Caki2 (cell line): ENCODE results near the gene CLOCK. TPM values are rescaled to one million over a fixed set of nuclear protein-coding genes. Genes with fewer than 3 reads are reported as not detected.

Experiments used
- DNase-seq: peaks from one replicate; pipeline ENCODE4 v3.0.0-alpha.2; 2015; ENCODE audit warnings: low read depth
- in situ Hi-C: cut with HindIII; loops from 2 replicates; pipeline ENCODE4 v1.10.0; 2016; ENCODE audit warnings: low sequenced_read_pairs, low pct_unique_long_range_greater_than_20kb, mixed read lengths
- total RNA-seq: library from RNA; depleted of rRNA; stranded (reverse); fragments of >200 nt; shearing (Covaris generic); gene quantifications from 2 replicates; pipeline ENCODE4 v1.2.3, GENCODE V29; 2014; ENCODE audit warnings: low replicate concordance

The CLOCK gene
- total RNA-seq, 1 experiment from 2014 or later: 25.0 TPM

DNA sequence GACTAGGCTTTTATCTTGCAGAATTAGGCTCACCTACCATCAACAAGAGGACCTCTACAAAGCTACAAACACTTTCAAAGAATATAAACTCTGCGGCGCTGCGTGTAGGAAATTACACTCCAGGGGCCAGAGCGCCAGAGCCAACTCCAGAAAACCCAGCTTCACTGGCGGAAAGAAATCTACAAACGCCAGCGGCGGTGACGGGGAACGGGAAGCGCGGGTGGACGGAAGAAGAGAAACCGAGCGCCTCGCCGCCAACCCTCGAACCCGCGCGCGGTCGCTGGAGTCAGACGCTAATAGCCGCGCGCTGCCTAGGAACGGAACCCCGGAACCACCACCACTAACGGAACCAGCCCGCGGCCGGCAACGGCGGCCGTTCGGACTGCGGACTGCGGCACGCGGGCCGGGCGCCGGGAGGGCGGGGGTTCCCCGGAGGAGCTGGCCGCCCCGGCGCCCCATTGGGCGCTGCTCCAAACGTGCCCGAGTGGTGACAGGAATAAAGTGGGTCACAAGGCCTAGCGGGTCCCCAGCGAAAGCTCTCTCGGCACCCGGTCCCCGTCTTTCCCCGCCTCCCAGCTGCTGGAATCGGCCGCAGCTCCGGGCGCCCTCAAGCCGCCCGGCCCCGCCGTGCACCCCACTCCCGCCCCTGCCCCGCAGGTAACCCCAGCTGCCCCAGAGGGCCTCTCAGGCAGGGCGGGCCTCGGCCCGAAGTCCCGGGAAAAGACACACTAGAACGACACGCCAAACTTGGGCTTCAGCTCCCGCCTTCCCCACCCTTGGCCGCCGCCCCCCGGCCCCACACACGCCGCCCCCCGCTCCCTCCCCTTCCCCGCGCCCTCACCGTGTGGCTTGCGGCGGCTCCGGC is 836 bp downstream of the CLOCK start:
- DNase-seq: peak; percentile 74
- in situ Hi-C loops: no loop called here

DNA sequence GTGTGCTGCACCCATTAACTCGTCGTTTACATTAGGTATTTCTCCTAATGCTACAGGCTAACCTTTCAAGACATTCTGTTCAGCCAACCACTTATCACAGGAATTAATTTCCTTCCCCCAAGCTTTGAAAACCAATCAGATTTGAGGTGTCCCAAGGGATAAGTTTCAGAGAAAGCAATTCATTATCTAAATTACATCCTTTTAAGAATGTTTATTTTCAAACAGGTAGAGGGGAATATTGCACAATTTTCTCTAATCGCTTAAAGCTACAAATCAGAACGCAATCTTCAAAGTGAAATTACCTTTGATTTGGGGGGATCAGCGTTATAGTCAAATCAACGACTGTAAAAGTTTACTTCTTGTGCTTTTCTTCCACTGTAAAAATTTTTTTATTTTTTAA is 1.6 kb downstream of the CLOCK start:
- in situ Hi-C loops: no loop called here
- peak; percentile 34 for DNase-seq

DNA sequence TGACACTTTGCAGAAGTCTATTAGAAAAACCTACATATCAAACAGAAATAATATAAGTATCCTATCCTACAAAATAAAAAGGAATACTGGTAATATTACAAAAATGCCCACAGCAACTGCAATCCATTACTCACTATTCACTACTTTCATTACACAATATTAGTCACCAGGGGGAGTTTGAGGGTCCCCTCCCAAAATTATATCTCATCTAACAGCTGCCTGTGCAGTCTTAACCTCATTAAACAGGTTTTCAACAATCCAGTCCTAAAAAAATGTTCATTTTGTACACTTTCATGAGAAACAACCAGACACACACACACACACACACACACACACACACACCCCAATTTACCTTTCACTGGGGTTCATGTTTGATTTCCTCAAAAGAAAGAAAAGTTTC is 2.9 kb downstream of the CLOCK start:
- in situ Hi-C loops: no loop called here

DNA sequence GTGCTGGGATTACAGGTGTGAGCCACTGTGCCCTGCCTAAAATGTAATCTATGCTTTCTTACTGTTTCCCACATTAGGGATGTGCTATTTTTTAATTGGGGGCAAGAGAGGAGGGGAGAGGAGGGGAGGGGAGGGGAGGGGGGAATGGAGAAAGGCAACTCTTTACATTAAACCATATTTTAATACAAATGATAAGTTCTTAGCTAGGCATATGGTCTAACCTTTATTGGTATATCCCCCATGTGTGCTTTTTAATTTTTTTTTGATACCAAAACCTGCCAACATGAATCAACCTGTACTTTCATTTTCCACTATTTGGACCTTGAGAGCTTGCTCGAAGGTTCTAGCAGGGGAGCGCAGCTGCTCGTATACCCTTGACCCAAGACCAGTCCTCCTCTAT is 6.4 kb downstream of the CLOCK start:
- no peak for DNase-seq
- in situ Hi-C loops: no loop called here

More for the DNA sequence above, 2.9 kb downstream of the CLOCK start:
- peak; percentile 17 for DNase-seq

DNA sequence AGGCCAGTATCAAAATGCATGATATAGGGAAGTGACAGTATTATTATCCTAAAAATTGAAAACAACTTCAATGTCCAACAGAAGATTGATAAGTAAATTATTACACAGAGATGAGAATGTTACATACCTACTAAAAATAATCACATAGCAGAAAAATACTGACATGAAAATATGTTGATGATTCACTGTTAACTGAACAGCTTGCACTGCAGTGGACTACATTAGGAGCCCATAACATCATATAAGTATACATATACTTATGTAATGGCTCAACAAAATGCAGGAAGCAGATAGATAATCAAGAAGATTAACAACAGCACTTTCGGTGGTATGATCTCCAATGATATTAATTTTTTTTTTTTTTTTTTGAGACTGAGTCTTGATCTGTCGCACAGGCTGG is 7.1 kb downstream of the CLOCK start:
- in situ Hi-C loops: no loop called here
- DNase-seq: no peak

DNA sequence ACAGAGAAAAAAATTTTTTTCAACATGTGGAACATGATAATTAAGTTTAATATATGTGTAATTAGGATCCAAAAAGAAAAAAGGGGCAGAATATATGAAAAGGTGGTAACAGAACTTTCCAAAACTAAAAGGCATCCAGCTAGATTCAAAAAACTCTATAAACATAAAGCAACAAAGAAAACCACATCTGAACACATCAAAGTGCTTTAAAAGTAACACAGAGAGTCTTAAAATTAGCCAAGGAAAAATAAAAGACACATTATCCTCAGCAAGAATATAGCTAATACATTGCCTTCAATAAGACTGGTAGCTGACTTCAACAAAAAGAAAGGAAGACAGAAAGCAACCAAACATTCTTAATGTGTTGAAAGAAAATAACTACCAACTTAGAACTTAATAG is 8.2 kb downstream of the CLOCK start:
- in situ Hi-C loops: no loop called here
- DNase-seq: no peak

DNA sequence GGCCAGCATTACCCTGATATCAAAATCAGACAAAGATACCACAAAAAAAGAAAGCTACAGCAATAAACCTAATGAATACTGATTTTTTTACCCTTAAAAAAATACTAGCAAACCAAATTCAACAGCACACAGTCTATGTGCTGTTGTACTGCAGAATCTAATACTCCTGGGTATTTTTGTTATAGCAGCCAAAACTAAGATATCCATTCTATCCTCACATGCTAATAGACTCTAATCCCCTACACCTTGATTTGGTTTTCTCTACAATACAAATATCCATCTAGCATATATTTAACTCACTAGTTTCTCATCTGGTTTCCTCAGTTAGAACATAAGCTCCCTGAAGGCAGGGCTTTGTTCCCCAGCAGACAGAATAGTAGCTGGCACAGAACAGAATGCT is 12.4 kb downstream of the CLOCK start:
- in situ Hi-C loops: no loop called here
- DNase-seq: no peak

DNA sequence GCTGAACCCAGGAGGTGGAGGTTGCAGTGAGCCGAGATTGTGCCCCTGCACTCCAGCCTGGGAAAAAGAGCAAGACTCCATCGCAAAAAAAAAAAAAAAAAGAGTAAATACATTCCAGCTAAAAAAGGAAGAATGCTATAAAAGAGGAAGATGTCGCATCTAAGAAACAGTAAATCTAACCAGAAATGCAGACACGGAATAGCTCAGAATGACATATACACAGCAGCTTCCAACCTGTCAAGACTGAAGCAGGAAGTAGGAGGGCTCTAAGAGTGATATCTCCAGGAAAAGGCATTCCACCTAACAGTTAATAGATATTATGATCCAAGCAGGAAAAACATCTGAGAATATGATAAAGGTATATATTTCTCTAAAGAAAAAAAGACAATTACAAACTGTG is 16.0 kb downstream of the CLOCK start:
- no peak for DNase-seq
- in situ Hi-C loops: no loop called here

DNA sequence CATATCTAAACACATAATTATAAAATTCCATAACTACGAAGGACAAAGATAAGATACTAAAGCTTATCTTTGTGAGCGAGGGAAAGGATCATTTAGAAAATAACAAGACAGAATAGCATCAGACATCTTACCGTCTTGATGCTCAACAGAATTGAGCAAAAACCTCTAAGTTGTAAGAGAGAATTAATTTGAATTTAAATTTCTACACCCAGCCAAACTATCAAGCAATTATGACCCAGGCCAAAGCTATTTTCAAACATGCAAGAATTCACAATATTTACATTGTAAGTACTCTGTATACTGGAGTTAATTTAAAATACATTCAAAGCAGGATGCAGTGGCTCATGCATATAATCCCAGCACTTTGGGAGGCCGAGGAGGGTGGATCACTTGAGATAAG is 16.5 kb downstream of the CLOCK start:
- DNase-seq: no peak
- in situ Hi-C loops: no loop called here

DNA sequence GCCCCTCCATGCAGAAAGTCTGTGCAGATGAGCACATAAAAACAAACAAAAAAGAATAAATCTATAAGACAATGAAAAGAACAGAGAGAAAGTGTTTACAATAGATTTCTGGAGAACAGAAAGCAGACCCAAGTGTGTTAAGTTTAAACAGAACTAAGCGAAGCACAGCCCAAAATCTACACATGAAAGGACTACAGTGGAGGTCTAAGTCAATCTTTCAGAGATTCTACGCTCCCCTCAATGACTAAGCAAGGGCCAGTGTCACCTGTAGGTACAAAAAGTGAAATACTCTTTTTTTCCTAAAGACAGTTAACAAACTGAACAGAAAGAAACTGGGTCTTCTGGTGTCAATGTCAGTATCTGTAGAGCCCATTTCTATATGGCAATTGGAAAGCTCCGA is 18.2 kb downstream of the CLOCK start:
- in situ Hi-C loops: no loop called here
- DNase-seq: no peak

DNA sequence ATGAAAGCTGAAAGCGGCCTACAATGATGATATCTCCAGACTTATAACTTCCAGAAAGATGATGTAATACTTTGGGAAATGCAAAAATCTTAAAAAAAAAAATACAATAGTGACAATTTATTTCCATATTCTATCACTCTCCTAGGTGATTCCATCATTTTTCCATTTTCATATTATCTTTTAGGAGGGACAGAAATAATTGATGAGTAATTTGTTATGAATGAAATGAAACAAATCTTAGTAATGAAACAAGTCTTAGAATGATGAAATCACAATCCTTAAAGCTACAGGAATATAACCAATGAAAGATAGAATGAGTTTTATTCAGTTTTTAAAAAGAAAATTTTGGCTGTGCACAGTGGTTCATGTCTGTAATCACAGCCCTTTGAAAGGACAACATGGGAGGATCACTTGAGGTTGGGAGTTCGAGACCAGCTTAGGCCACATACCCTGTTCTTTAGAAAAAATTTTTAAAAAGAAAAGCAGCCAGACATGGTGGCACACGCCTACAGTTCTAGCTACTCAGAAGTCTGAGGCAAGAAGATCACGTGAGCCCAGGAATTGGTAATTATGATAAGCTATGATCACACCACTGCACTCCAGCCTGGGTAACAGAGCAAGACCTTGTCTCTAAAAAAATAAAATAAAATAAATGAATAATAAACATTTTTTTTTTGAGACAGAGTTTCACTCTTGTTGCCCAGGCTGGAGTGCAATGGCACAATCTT is 21.7 kb downstream of the CLOCK start:
- no peak for DNase-seq
- in situ Hi-C loops: no loop called here

DNA sequence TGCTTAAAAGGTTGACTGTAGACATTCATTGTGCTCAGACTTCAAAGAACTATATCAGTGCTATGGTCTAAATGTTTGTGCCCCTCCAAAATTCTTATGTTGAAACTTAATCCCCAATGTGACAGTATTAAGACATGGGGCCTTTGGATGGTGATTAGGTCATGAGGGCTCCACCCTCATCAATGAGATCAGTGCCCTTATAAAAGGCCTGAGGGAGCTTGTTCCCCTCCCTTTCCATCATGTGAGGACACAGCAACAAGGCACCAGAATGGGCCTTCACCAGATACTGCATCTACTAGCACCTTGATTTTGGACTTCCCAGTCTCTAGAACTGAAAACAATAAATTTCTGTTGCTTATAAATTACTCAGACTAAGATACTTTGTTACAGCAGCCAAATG is 28.3 kb downstream of the CLOCK start:
- in situ Hi-C loops: no loop called here
- no peak for DNase-seq

DNA sequence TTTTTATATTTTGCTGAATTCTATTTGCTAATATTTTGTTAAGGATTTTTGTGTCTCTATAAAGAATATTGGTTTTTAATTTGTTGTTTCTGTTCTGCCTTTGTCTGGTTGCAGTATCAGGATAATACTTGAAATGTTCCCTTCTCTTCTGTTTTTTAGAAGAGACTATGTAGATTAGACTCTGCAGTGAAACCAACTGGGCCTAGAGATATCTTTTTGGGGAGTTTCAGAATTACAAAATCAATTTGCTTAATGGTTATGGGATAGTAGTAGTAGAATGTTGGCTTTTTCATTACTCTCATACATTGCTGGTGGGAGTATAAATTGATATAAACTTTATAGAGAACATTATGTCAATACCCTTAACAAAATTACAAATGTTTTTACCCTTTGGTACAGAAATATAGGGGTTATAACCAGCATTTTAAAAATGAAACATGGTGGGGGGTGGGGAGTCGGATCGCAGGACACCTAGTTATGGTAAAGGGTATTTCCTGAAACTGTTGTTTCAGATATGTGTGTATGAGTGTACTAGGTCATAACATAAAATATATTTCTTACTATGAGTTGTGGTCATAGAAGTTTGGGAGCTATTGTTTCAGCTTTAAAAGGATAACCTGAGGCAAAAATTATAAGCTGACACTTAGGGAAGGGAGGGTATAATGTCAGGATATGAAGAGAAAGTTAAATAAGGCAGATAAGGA is 29.0 kb downstream of the CLOCK start:
- DNase-seq: no peak
- in situ Hi-C loops: no loop called here

DNA sequence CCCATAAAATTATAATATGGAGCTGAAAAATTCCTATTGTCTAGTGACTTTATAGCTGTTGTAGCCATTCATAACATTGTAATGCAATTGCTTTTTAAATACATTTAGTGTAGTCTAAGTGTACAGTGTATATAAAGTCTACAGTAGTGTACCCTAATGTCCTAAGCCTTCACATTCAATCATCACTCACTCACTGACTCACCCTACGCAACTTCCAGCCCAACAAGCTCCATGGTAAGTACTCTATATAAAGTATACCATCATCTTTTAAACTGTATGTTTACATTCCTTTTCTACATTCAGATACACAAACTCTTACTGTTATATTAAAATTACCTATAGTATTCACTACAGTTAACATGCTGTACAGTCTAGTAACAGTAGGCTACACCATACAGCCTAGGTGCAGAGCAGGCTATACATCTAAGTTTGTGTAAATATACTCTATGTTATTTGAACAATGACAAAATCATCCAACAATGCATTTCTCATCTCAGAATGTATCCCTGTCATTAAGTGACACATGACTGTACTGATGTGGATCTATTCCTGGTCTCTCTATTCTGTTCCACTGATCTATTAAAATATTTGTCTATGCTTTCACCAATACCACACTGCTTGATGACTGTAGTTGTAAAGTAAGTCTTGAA is 33.7 kb downstream of the CLOCK start:
- no peak for DNase-seq
- in situ Hi-C loops: no loop called here

DNA sequence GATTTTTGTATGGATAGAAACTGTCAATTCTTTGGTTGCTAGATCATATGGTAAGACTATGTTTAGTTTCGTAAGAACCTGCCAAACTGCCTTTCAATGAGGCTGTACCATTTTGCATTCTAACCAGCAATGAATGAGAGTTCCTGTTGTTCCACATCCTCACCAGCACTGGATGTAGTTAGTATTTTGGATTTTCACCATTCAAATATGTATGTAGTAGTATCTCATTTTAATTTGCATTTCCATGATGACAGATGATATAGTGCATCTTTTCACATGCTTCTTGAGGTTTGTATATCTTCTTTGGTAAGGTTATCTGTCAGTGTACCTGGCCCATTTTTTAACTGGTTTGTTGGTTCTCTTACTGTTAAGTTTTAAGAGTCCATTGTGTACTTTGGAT is 34.6 kb downstream of the CLOCK start:
- in situ Hi-C loops: no loop called here
- no peak for DNase-seq

DNA sequence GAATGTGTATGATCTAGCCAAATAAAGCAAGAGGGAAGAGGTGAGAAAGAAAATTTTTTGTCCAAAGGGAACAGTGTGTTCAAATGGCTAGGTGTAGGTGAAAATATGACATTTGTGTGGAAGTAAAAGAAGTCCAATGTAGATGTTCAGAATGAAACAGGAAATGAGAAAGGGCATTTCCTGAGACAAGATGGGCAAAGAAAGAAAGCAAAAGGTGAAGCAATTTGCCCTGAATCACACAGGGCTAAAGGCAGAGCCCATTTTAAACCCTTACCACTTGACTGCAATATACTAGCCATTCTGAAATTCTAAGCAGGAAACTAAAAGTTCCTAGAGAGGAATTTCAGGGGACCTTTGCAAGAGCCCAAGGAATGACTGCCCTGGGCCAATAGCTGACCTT is 36.0 kb downstream of the CLOCK start:
- in situ Hi-C loops: no loop called here
- DNase-seq: no peak

DNA sequence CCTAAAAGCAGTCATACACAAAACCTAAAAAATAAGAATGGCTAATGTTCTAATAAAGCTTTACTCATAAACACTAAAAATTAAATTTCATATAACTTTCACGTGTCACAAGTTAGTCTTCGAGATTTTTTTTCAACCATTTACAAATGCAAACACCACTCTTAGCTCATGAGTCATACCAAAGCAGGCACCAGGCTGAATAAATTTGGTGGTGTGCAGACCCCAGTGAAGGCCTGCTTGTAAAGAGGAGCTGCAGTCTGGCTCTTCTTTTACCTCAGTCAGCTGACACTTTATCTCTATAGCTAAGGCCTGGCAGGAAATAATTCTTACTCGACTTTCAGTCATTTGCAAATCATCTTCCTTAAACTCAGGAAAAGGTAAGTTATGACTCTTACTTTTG is 37.4 kb downstream of the CLOCK start:
- no peak for DNase-seq
- in situ Hi-C loops: no loop called here

DNA sequence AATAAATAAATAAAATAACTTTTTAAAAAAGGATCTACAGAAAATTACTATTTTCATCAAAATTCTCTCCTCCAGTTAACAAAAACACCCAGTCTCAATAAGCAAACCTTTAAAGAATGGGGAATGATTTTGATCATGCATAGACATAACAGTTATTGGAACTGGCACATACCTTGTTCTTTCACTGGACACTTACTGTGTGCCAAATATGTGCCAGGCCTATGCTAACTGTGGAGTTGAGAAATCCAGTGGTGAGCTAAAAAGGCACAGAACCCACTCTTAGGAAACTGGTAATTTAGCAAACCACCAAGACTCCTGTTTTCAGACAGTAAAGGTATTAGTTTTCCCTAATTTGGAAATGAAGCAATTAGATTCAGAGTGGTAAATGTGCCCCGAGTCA is 39.1 kb downstream of the CLOCK start:
- DNase-seq: no peak
- in situ Hi-C loops: no loop called here

DNA sequence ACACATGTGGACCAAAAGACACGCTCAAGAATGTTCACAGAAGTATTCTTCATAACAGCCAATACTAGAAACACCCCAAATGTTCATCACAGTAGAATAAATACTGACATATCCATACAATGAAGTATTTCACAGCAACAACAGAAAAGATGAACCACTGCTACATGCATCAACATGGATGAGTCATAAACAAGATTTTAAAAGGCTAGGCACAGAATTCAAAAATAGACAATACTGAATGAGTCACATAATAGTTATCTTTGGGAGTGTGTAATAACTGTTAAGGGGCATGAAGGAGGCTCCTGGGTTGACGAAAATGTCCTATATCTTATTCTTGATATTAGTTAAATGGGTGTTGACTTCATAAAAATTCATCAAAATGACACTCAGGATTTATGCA is 43.5 kb downstream of the CLOCK start:
- in situ Hi-C loops: no loop called here
- no peak for DNase-seq
